OCI-LY1 (cell line): ENCODE data around the gene RRAS2.

Source experiments
- H2AFZ ChIP-seq: fragments of 200-600 bp; sonication (generic), shearing (Covaris generic); 2 replicates; pipeline ENCODE4 v1.6.0; 2014; ENCODE audit warnings: antibody characterized with exemption, mild to moderate bottlenecking, low read length
- H3F3A ChIP-seq: fragments of 200-600 bp; sonication (generic), shearing (Covaris generic); 2 replicates; pipeline ENCODE4 v1.6.0; 2014; ENCODE audit warnings: mild to moderate bottlenecking, antibody characterized with exemption, low read length, moderate library complexity; ENCODE audit not compliant: insufficient read depth
- H3K27ac ChIP-seq: fragments of 200-600 bp; sonication (generic); 2 replicates; pipeline ENCODE4 v1.5.1; 2014; ENCODE audit warnings: low read length, mixed run types, mild to moderate bottlenecking, low read depth; ENCODE audit not compliant: poor library complexity, severe bottlenecking
- H3K27me3 ChIP-seq: fragments of 200-600 bp; sonication (generic); 2 replicates; pipeline ENCODE4 v1.6.0; 2014; ENCODE audit warnings: antibody characterized with exemption, mild to moderate bottlenecking, low read length, moderate library complexity; ENCODE audit not compliant: insufficient read depth
- H3K36me3 ChIP-seq: fragments of 200-600 bp; sonication (generic); 2 replicates; pipeline ENCODE4 v1.6.1; 2014; ENCODE audit warnings: mild to moderate bottlenecking, antibody characterized with exemption, low read length, moderate library complexity, mixed read lengths; ENCODE audit not compliant: insufficient read depth
- H3K4me1 ChIP-seq: fragments of 200-600 bp; sonication (generic); 2 replicates; pipeline ENCODE4 v1.5.1; 2014; ENCODE audit warnings: mild to moderate bottlenecking, low read length, moderate library complexity; ENCODE audit not compliant: insufficient read depth, severe bottlenecking
- H3K4me2 ChIP-seq: fragments of 200-600 bp; sonication (generic), shearing (Covaris generic); 2 replicates; pipeline ENCODE4 v1.6.1; 2014; ENCODE audit warnings: low read length
- H3K4me3 ChIP-seq: fragments of 200-600 bp; sonication (generic); 2 replicates; pipeline ENCODE4 v1.5.1; 2014; ENCODE audit warnings: low read length, low read depth, mild to moderate bottlenecking, mixed read lengths; ENCODE audit not compliant: poor library complexity, severe bottlenecking
- H3K79me2 ChIP-seq: fragments of 200-600 bp; shearing (Covaris generic); 2 replicates; pipeline ENCODE4 v1.6.1; 2016; ENCODE audit warnings: mixed run types, low read length, mixed read lengths; ENCODE audit not compliant: insufficient read depth
- H3K9ac ChIP-seq: fragments of 200-600 bp; sonication (generic), shearing (Covaris generic); 2 replicates; pipeline ENCODE4 v1.6.1; 2014; ENCODE audit warnings: mild to moderate bottlenecking, low read length, mixed read lengths
- H3K9me2 ChIP-seq: fragments of 200-600 bp; sonication (generic), shearing (Covaris generic); 2 replicates; pipeline ENCODE4 v1.6.1; 2014; ENCODE audit warnings: low read depth, mild to moderate bottlenecking, low read length, mixed read lengths
- H3K9me3 ChIP-seq: fragments of 200-600 bp; shearing (Covaris generic); 2 replicates; pipeline ENCODE4 v1.6.1; 2014; ENCODE audit warnings: low read length, mixed read lengths
- H4K20me1 ChIP-seq: fragments of 200-600 bp; sonication (generic), shearing (Covaris generic); 2 replicates; pipeline ENCODE4 v1.6.0; 2016; ENCODE audit warnings: mild to moderate bottlenecking, low read length; ENCODE audit not compliant: insufficient read depth
- CTCF ChIP-seq: fragments of 200-600 bp; sonication (generic), shearing (Covaris generic); IDR thresholded peaks from 2 replicates; pipeline ENCODE4 v1.5.1; 2017; ENCODE audit warnings: mild to moderate bottlenecking, antibody characterized with exemption, low read length, moderate library complexity, mixed read lengths
- EZH2 ChIP-seq: fragments of 200-600 bp; sonication (generic), shearing (Covaris generic); IDR thresholded peaks from 2 replicates; pipeline ENCODE4 v1.8.0; 2017; ENCODE audit warnings: borderline replicate concordance, mixed run types, mild to moderate bottlenecking, antibody characterized with exemption, low read length, moderate library complexity, mixed read lengths

The RRAS2 gene

GRCh38 chr11:14340721-14341120 lies 18.3 kb downstream of the RRAS2 start:
- peak overlapping the region; percentile 33 for H3K4me3 ChIP-seq
- no peak overlapping the region for H2AFZ ChIP-seq
- peak overlapping the region; percentile 19; the same call in 1 of the 2 replicates for H3K9ac ChIP-seq
- H3K27me3 ChIP-seq = no peaks in the 10 kb centered on the region
- H3F3A ChIP-seq = no peaks in the 10 kb centered on the region
- no peaks in the 10 kb centered on the region for H3K36me3 ChIP-seq
- peaks cover 29% of the 10 kb centered on the region; the same call in 1 of the 2 replicates for H3K79me2 ChIP-seq
- no peaks in the 10 kb centered on the region for H3K9me2 ChIP-seq
- peaks cover 19% of the 10 kb centered on the region for H3K4me1 ChIP-seq
- H3K27ac ChIP-seq = peak overlapping the region; percentile 35
- peak overlapping the region; percentile 44 for H3K4me2 ChIP-seq
- H4K20me1 ChIP-seq = no peaks in the 10 kb centered on the region
- TF ChIP-seq CTCF (no peak), EZH2 (no peak)
- H3K9me3 ChIP-seq = no peaks in the 10 kb centered on the region

- no peak overlapping the region for H3K4me3 ChIP-seq
- H3K27ac ChIP-seq = no peak overlapping the region
- no peak overlapping the region for H2AFZ ChIP-seq
- H4K20me1 ChIP-seq = no peaks in the 10 kb centered on the region
- no peaks in the 10 kb centered on the region for H3K27me3 ChIP-seq
- H3F3A ChIP-seq = no peaks in the 10 kb centered on the region
- TF ChIP-seq CTCF (no peak), EZH2 (no peak)
- no peaks in the 10 kb centered on the region for H3K9me2 ChIP-seq
- H3K79me2 ChIP-seq = peaks cover 33% of the 10 kb centered on the region; the same call in 1 of the 2 replicates
- no peak overlapping the region for H3K4me2 ChIP-seq
- H3K9me3 ChIP-seq = no peaks in the 10 kb centered on the region
- no peak overlapping the region for H3K9ac ChIP-seq
- H3K36me3 ChIP-seq = no peaks in the 10 kb centered on the region
- peaks cover 32% of the 10 kb centered on the region for H3K4me1 ChIP-seq
These were observed 19.6 kb downstream of the RRAS2 start for GRCh38 chr11:14339356-14339755.

- TF ChIP-seq EZH2 (no peak), CTCF (no peak)
- no peaks in the 10 kb centered on the region for H3F3A ChIP-seq
- no peaks in the 10 kb centered on the region for H3K36me3 ChIP-seq
These were observed 22.2 kb downstream of the RRAS2 start for GRCh38 chr11:14336507-14337503.

More at GRCh38 chr11:14336507-14337503, 22.2 kb downstream of the RRAS2 start:
- Histone ChIP-seq H2AFZ (no peak overlapping the region), H3K79me2 (peaks cover 49% of the 10 kb centered on the region), H4K20me1 (no peaks in the 10 kb centered on the region), H3K9ac (no peak overlapping the region), H3K27me3 (no peaks in the 10 kb centered on the region), H3K4me1 (peaks cover 35% of the 10 kb centered on the region), H3K4me3 (no peak overlapping the region), H3K27ac (no peak overlapping the region), H3K9me3 (no peaks in the 10 kb centered on the region), H3K4me2 (no peak overlapping the region), H3K9me2 (no peaks in the 10 kb centered on the region)
